ENCODE data around the gene NTHL1. TPM values are rescaled to one million over a fixed set of nuclear protein-coding genes. Genes with fewer than 3 reads are reported as not detected.

The NTHL1 gene
- total and polyA plus RNA-seq, 2 of the 4 experiments (the other 2 are of a cell fraction), result 22.8 to 28.0 TPM

DNA sequence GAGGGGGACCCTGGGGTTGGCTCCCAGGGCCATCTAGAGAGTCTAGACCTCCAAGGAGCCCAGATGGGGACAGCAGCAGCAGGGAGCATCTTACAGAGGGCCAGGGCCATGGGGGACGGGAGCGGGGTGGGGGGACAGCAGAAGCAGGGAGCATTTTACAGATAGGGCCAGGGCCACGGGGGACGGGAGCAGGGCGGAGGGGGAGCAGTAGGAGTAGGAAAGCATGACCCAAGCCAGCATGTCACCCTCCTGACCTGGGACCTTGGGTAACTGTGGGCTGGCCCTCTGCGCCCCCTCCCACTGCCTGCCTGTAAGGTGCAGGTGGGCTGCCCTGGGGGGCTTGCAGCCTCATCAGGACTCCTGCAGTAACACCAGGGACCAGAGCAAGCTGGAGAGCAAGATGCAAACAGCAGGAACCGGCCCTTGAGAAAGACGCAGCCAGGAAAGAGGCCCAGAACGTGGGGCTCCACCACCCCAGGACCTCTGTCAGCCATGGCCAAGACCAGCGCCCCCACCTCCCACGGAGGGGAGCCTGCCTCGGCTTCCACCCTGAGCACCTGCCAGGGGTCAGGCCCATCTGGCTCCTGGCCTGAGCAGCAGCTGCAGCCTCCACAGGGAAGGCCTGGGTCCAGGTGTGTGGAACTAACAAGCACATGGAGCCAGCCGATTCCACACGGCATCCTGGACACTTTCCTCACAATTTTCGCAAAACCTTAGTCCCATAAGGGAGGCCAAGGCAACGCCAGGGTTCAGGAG lies 40.4 kb downstream of the NTHL1 start:
- no peak overlapping the region for H3K56ac ChIP-seq (ENCODE audit: extremely low read depth, insufficient read depth, low read length)
- H4K8ac ChIP-seq (ENCODE audit: low read depth in 2 of 2, low read length in 2 of 2), result no peak overlapping the region
- intact Hi-C loops (cut with micrococcal nuclease) (no loop called here), dilution Hi-C loops (cut with HindIII; ENCODE audit: low sequenced_read_pairs, unreplicated experiment) (no loop called here), in situ Hi-C loops (cut with MboI; ENCODE audit: low sequenced_read_pairs) (no loop called here)
- no peaks in the 10 kb centered on the region for H3K27me3 ChIP-seq (ENCODE audit: control insufficient read depth, insufficient read depth, low read length)
- peak overlapping the region; percentile 80; the same call in 1 of the 2 replicates for H3K23ac ChIP-seq (ENCODE audit: low read depth, low read length)
- CTCF ChIA-PET, result interaction anchor here (1.4 kb wide), 1 partner anchor 133 kb away, joined by 4 read pairs; no protein-coding TSS in a partner anchor
- H4K5ac ChIP-seq (ENCODE audit: low read depth, low read length), result no peak overlapping the region
- H3K9ac ChIP-seq (ENCODE audit: low read depth, low read length), result peak overlapping the region; percentile 9; the same call in 1 of the 2 replicates
- no peak overlapping the region for H3K4me3 ChIP-seq (ENCODE audit: insufficient read depth, low read depth, low read length)
- no peak for TF ChIP-seq MAFK (IDR thresholded peaks at IDR 0.05; ENCODE audit: low read depth, low read length)
- TF ChIP-seq RAD21 (IDR thresholded peaks at IDR 0.05; ENCODE audit: low read length), result no peak
- no peak for TF ChIP-seq NFE2L2 (IDR thresholded peaks at IDR 0.05; ENCODE audit: low read depth, low read length)
- TF ChIP-seq CEBPB (IDR thresholded peaks at IDR 0.05; ENCODE audit: low read depth, low read length), result no peak
- TF ChIP-seq MAZ (IDR thresholded peaks at IDR 0.05; ENCODE audit: borderline replicate concordance, low read depth, low read length), result no peak
- TF ChIP-seq RFX5 (IDR thresholded peaks at IDR 0.05; ENCODE audit: low read depth, low read length), result no peak
- TF ChIP-seq RCOR1 (IDR thresholded peaks at IDR 0.05; ENCODE audit: insufficient replicate concordance, low read length), result no peak
- no peak for TF ChIP-seq FOS (IDR thresholded peaks at IDR 0.05; ENCODE audit: low read depth, low read length)
- TF ChIP-seq, protein P1, sequence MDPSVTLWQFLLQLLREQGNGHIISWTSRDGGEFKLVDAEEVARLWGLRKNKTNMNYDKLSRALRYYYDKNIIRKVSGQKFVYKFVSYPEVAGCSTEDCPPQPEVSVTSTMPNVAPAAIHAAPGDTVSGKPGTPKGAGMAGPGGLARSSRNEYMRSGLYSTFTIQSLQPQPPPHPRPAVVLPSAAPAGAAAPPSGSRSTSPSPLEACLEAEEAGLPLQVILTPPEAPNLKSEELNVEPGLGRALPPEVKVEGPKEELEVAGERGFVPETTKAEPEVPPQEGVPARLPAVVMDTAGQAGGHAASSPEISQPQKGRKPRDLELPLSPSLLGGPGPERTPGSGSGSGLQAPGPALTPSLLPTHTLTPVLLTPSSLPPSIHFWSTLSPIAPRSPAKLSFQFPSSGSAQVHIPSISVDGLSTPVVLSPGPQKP (IDR thresholded peaks at IDR 0.05; ENCODE audit: borderline replicate concordance, low read depth, low read length), result no peak
- TF ChIP-seq SMC3 (IDR thresholded peaks at IDR 0.05; ENCODE audit: low read depth, low read length), result no peak
- no peak for TF ChIP-seq BHLHE40 (IDR thresholded peaks at IDR 0.05; ENCODE audit: low read depth, low read length)
- no peak for TF ChIP-seq CHD1 (IDR thresholded peaks at IDR 0.05; ENCODE audit: low read depth, low read length)
- TF ChIP-seq MXI1 (IDR thresholded peaks at IDR 0.05; ENCODE audit: borderline replicate concordance, low read depth, low read length), result no peak
- no TSS peak for BruUV-seq (replicated peaks)
- H3K27ac ChIP-seq (ENCODE audit: insufficient read depth, low read length), result peak overlapping the region; percentile 17
- H3K79me1 ChIP-seq (ENCODE audit: low read depth in 1 of 2, low read length in 2 of 2), result peaks cover 18 to 78% of the 10 kb centered on the region in 2 experiments; a peak in 3 of 4 replicates
- H4K20me1 ChIP-seq (ENCODE audit: insufficient read depth, low read length), result peaks cover 66% of the 10 kb centered on the region
- peaks cover 8% of the 10 kb centered on the region; the same call in 1 of the 2 replicates for H3K9me1 ChIP-seq (ENCODE audit: insufficient read depth, low read length)
- H3K4me1 ChIP-seq (ENCODE audit: control insufficient read depth, insufficient read depth, low read length), result peaks cover 28% of the 10 kb centered on the region
- H2BK20ac ChIP-seq (ENCODE audit: low read depth, low read length), result no peak overlapping the region
- H3K4ac ChIP-seq (ENCODE audit: low read depth, low read length), result no peak overlapping the region
- POLR2A ChIA-PET (ENCODE audit: unreplicated experiment), result no interaction called here
- peak overlapping the region; percentile 53 for H2AFZ ChIP-seq (replicated peaks; ENCODE audit: low read length, poor library complexity)
- ATAC-seq (ENCODE audit: low read depth) (no peak), DNase-seq (no peak)
- no peaks in the 10 kb centered on the region for H3K9me3 ChIP-seq (ENCODE audit: control insufficient read depth, insufficient read depth, low read length)
- H3K4me2 ChIP-seq (ENCODE audit: low read depth, low read length), result peak overlapping the region; percentile 46; the same call in 1 of the 2 replicates
- no peak overlapping the region for H2AK9ac ChIP-seq (replicated peaks; ENCODE audit: low read depth, low read length, poor library complexity)
- H3K36me3 ChIP-seq (ENCODE audit: control insufficient read depth, insufficient read depth, low read length), result peaks cover 21% of the 10 kb centered on the region
- H2AK5ac ChIP-seq (ENCODE audit: low read depth, low read length), result peak overlapping the region; percentile 18; the same call in 1 of the 2 replicates
- H4K91ac ChIP-seq (ENCODE audit: insufficient read depth, low read depth, low read length), result no peak overlapping the region
- WGBS, 2 experiments (ENCODE audit: extremely low coverage in 2 of 2, insufficient read length in 1 of 2), result 78% methylated on average over 6 of the region's 16 CpGs; no CpG with 5 or more reads in 1 of the 2 experiments
- H2BK5ac ChIP-seq (ENCODE audit: low read depth, low read length, poor library complexity, severe bottlenecking), result no peak overlapping the region
- H3K14ac ChIP-seq (replicated peaks; ENCODE audit: low read depth, low read length), result no peak overlapping the region
- no peak overlapping the region for H2BK15ac ChIP-seq (ENCODE audit: low read depth, low read length)
- H2BK120ac ChIP-seq (ENCODE audit: low read depth, low read length), result 0 out of 2 replicates have a peak overlapping the region, but pooled peaks have one; percentile 44
- H3K18ac ChIP-seq (ENCODE audit: low read depth, low read length), result no peak overlapping the region
